SK-N-SH (cell line): ENCODE results near the gene GNAS. TPM values are rescaled to one million over a fixed set of nuclear protein-coding genes. Genes with fewer than 3 reads are reported as not detected.

ENCODE experiments used
- CTCF ChIA-PET: fragments of 300-600, 350-600 bp; formaldehyde crosslinking; extraction: SDS; loops from one replicate; lab custom pipeline; 2021; lab: Yijun Ruan, JAX
- POLR2A ChIA-PET: fragments of 350-600 bp; sonication (Branson Sonifier 250); formaldehyde crosslinking; extraction: SDS; loops from one replicate; lab custom pipeline; 2020; ENCODE audit warnings: antibody characterized with exemption, inconsistent platforms; lab: Yijun Ruan, JAX
- DNase-seq: peaks from one replicate; pipeline ENCODE4 v3.0.0; 2012
- H2AFZ ChIP-seq: fragments of 200-600 bp; sonication (generic); 2 replicates; pipeline ENCODE4 v1.8.1; 2016; ENCODE audit warnings: antibody characterized with exemption, mild to moderate bottlenecking, low read depth
- H3F3A ChIP-seq: fragments of 200-600 bp; sonication (generic); replicated peaks from 2 replicates; pipeline ENCODE3; 2016; ENCODE audit warnings: antibody characterized with exemption, mild to moderate bottlenecking; ENCODE audit not compliant: insufficient read depth
- H3K27ac ChIP-seq, 2 experiments: fragments of 200-500 bp in 1 of 2; fragments of 200-600 bp in 1 of 2; sonication (Bioruptor generic) in 1 of 2; sonication (generic), shearing (Covaris generic) in 1 of 2; 2 replicates each; pipeline versions ENCODE4 v1.5.1 to v1.6.1; 2014 to 2016; ENCODE audit warnings: low read depth in 2 of 2, inconsistent platforms in 1 of 2, low read length in 1 of 2, mild to moderate bottlenecking in 1 of 2, mixed read lengths in 1 of 2
- H3K27me3 ChIP-seq: fragments of 200-600 bp; sonication (generic), shearing (Covaris generic); 2 replicates; pipeline ENCODE4 v1.6.1; 2016; ENCODE audit warnings: mixed run types; ENCODE audit not compliant: insufficient read depth
- H3K36me3 ChIP-seq, 2 experiments: fragments of 200-500 bp in 1 of 2; fragments of 200-600 bp in 1 of 2; sonication (Bioruptor generic) in 1 of 2; sonication (generic) in 1 of 2; replicated peaks in 1 of 2; 2 replicates each; pipeline versions ENCODE3 to v1.5.1; 2014 to 2016; ENCODE audit warnings: low read length in 1 of 2, mild to moderate bottlenecking in 1 of 2; ENCODE audit not compliant: insufficient read depth in 2 of 2, control insufficient read depth in 1 of 2
- H3K4me1 ChIP-seq, 2 experiments: fragments of 200-500 bp in 1 of 2; fragments of 200-600 bp in 1 of 2; sonication (Bioruptor generic) in 1 of 2; sonication (generic), shearing (Covaris generic) in 1 of 2; 2 replicates each; pipeline versions ENCODE4 v1.5.1 to v1.6.1; 2014 to 2016; ENCODE audit warnings: low read depth in 1 of 2, low read length in 1 of 2, mixed run types in 1 of 2; ENCODE audit not compliant: insufficient read depth in 2 of 2, control insufficient read depth in 1 of 2
- H3K4me2 ChIP-seq: fragments of 200-600 bp; sonication (generic), shearing (Covaris generic); 2 replicates; pipeline ENCODE4 v1.6.1; 2017; ENCODE audit warnings: mixed run types
- H3K4me3 ChIP-seq, 2 experiments: fragments of 200-500 bp in 1 of 2; fragments of 200-600 bp in 1 of 2; sonication (Bioruptor generic) in 1 of 2; sonication (generic), shearing (Covaris generic) in 1 of 2; 2 replicates each; pipeline versions ENCODE4 v1.5.1 to v1.8.1; 2014 to 2016; ENCODE audit warnings: low read depth in 2 of 2, inconsistent platforms in 1 of 2, low read length in 1 of 2, mild to moderate bottlenecking in 1 of 2, mixed read lengths in 1 of 2, moderate library complexity in 1 of 2
- H3K79me2 ChIP-seq: fragments of 200-600 bp; sonication (generic); 2 replicates; pipeline ENCODE4 v1.8.1; 2017; ENCODE audit warnings: mild to moderate bottlenecking; ENCODE audit not compliant: insufficient read depth
- H3K9ac ChIP-seq: fragments of 200-600 bp; sonication (generic); 2 replicates; pipeline ENCODE4 v1.6.1; 2017; ENCODE audit warnings: mixed run types
- H3K9me2 ChIP-seq: fragments of 200-600 bp; sonication (generic); 2 replicates; pipeline ENCODE4 v1.6.1; 2017; ENCODE audit warnings: mixed run types
- H3K9me3 ChIP-seq: fragments of 200-600 bp; sonication (generic); 2 replicates; pipeline ENCODE4 v1.6.1; 2017; ENCODE audit warnings: mixed run types, mild to moderate bottlenecking, moderate library complexity
- H4K20me1 ChIP-seq: fragments of 200-600 bp; sonication (generic); 2 replicates; pipeline ENCODE4 v1.6.1; 2017; ENCODE audit warnings: mild to moderate bottlenecking, mixed run types; ENCODE audit not compliant: insufficient read depth
- CHD2 ChIP-seq: fragments of 150-350 bp; IDR thresholded peaks from 2 replicates; pipeline ENCODE4 v1.6.1; 2018; ENCODE audit warnings: low read length; ENCODE audit not compliant: partially characterized antibody
- CTCF ChIP-seq: fragments of 200-600 bp; sonication (generic); IDR thresholded peaks from 2 replicates; pipeline ENCODE4 v1.6.1; 2017; ENCODE audit warnings: antibody characterized with exemption, mild to moderate bottlenecking, moderate library complexity
- ELF1 ChIP-seq: IDR thresholded peaks from 2 replicates; pipeline ENCODE4 v1.4.0; 2012
- FOXM1 ChIP-seq: IDR thresholded peaks from 2 replicates; pipeline ENCODE4 v1.4.0; 2012; ENCODE audit warnings: low read depth, mild to moderate bottlenecking
- GABPA ChIP-seq: IDR thresholded peaks from 2 replicates; pipeline ENCODE4 v1.4.0; 2012; ENCODE audit warnings: low read depth, mild to moderate bottlenecking
- GATA2 ChIP-seq: sonication (generic); formaldehyde crosslinking; IDR thresholded peaks from 2 replicates; pipeline ENCODE4 v1.5.0; 2020; ENCODE audit warnings: mild to moderate bottlenecking, missing genetic modification reagents
- IRF3 ChIP-seq: fragments of 150-350 bp; IDR thresholded peaks from 2 replicates; pipeline ENCODE4 v1.6.1; 2016; ENCODE audit warnings: mild to moderate bottlenecking, low read depth, low read length
- JUND ChIP-seq: IDR thresholded peaks from 2 replicates; pipeline ENCODE4 v1.4.0; 2012
- MAX ChIP-seq: IDR thresholded peaks from 2 replicates; pipeline ENCODE4 v1.4.0; 2012; ENCODE audit warnings: low read depth
- MXI1 ChIP-seq: IDR thresholded peaks from 2 replicates; pipeline ENCODE4 v1.6.1; 2012; ENCODE audit warnings: mild to moderate bottlenecking, low read depth, low read length, improper control_type of control experiment
- NRF1 ChIP-seq: IDR thresholded peaks from 2 replicates; pipeline ENCODE4 v1.6.1; 2012; ENCODE audit warnings: low read depth, mild to moderate bottlenecking, low read length
- RCOR1 ChIP-seq: fragments of 150-350 bp; IDR thresholded peaks from 2 replicates; pipeline ENCODE4 v1.6.1; 2017; ENCODE audit warnings: antibody characterized with exemption, low read length
- RFX5 ChIP-seq: IDR thresholded peaks from 2 replicates; pipeline ENCODE4 v1.6.1; 2012; ENCODE audit warnings: mild to moderate bottlenecking, improper control_type of control experiment, low read length
- SIN3A ChIP-seq: IDR thresholded peaks from 2 replicates; pipeline ENCODE4 v1.6.1; 2012; ENCODE audit warnings: low read depth, mild to moderate bottlenecking, low read length, moderate library complexity, borderline replicate concordance
- SMC3 ChIP-seq: IDR thresholded peaks from 2 replicates; pipeline ENCODE4 v1.6.1; 2012; ENCODE audit warnings: low read depth, low read length, improper control_type of control experiment
- TCF12 ChIP-seq: IDR thresholded peaks from 2 replicates; pipeline ENCODE4 v1.4.0; 2012
- TEAD4 ChIP-seq: IDR thresholded peaks from 2 replicates; pipeline ENCODE4 v1.4.0; 2012; ENCODE audit warnings: mild to moderate bottlenecking, borderline replicate concordance; ENCODE audit not compliant: insufficient read depth
- YY1 ChIP-seq: IDR thresholded peaks from 2 replicates; pipeline ENCODE4 v1.4.0; 2012; ENCODE audit warnings: low read depth, mild to moderate bottlenecking
- WGBS: methylation state at CpG from one replicate; pipeline ENCODE4 v1.1.6; 2017; ENCODE audit warnings: low lambda C conversion rate; 5-methylcytosine and 5-hydroxymethylcytosine counted together
- polyA plus RNA-seq, 3 experiments: library from polyadenylated mRNA; depleted of rRNA; stranded (reverse); fragments of >200 nt; gene quantifications; 2 replicates each; pipeline ENCODE4 v1.2.3, GENCODE V29; 2012

GNAS gene
- polyA plus RNA-seq, 1 of the 3 experiments (the other 2 are of a cell fraction), result 1,562 TPM

- ChIA-PET CTCF (interaction anchor here (0.9 to 1.1 kb wide), 3 partner anchors 12 to 333 kb away, joined by 3 to 4 read pairs (median 3); partner anchors contain the start of gene NELFCD), POLR2A (interaction anchor here (0.8 to 1.0 kb wide), 4 partner anchors 9 to 15 kb away, joined by 3 to 5 read pairs (median 4); no protein-coding TSS in a partner anchor)
- H3K27me3 ChIP-seq, result no peaks in the 10 kb centered on the region
- H2AFZ ChIP-seq, result no peak overlapping the region
- H4K20me1 ChIP-seq, result peaks cover 17% of the 10 kb centered on the region
- peaks cover 36% of the 10 kb centered on the region for H3K79me2 ChIP-seq
- TF ChIP-seq GATA2 (CRISPR knock-in tag) (no peak), SMC3 (no peak), RCOR1 (no peak), CTCF (no peak), MXI1 (no peak), FOXM1 (no peak), GABPA (no peak)
- peak overlapping the region; percentile 67; the same call in 1 of the 2 replicates for H3K4me2 ChIP-seq
- DNase-seq, result no peak
- H3K9me2 ChIP-seq, result no peaks in the 10 kb centered on the region
- H3K4me1 ChIP-seq, result peaks cover 5 to 13% of the 10 kb centered on the region in 2 experiments; a peak in 3 of 4 replicates
- peak overlapping the region; percentile 50 to 71; a peak in 3 of 4 replicates for H3K27ac ChIP-seq
- no peaks in the 10 kb centered on the region for H3K9me3 ChIP-seq
- H3F3A ChIP-seq, result peaks cover 14% of the 10 kb centered on the region
- peak overlapping the region; percentile 68; the same call in 1 of the 2 replicates for H3K9ac ChIP-seq
- H3K36me3 ChIP-seq, result peaks cover 4 to 5% of the 10 kb centered on the region in 2 experiments
- 75% methylated on average over 24 of the region's 35 CpGs for WGBS
- H3K4me3 ChIP-seq, result peak overlapping the region; percentile 65 to 69
Observed at GRCh38 chr20:58889334-58889760, 36.8 kb downstream of the GNAS start.

GRCh38 chr20:58889798-58890517 lies 37.4 kb downstream of the GNAS start:
- peaks cover 23% of the 10 kb centered on the region for H4K20me1 ChIP-seq
- no peak for TF ChIP-seq SIN3A
- TF ChIP-seq YY1, result no peak
- TF ChIP-seq CTCF, result no peak
- TF ChIP-seq IRF3, result no peak
- TF ChIP-seq JUND, result no peak
- TF ChIP-seq ELF1, result no peak
- no peak for TF ChIP-seq CHD2
- no peak for TF ChIP-seq NRF1
- TF ChIP-seq MAX, result no peak
- TF ChIP-seq FOXM1, result no peak
- TF ChIP-seq TCF12, result no peak
- no peak for TF ChIP-seq RFX5
- no peak for TF ChIP-seq TEAD4
- TF ChIP-seq, all 33 proteins: peak for 0
- Histone ChIP-seq H3K4me3 (peak overlapping the region; percentile 69 to 71), H3F3A (peaks cover 14% of the 10 kb centered on the region), H3K36me3 (peaks cover 4 to 9% of the 10 kb centered on the region in 2 experiments), H3K9me3 (no peaks in the 10 kb centered on the region), H3K79me2 (peaks cover 43% of the 10 kb centered on the region), H3K27ac (peak overlapping the region; percentile 93 to 97), H3K9ac (peak overlapping the region; percentile 68), H3K4me2 (peak overlapping the region; percentile 82), H3K27me3 (no peaks in the 10 kb centered on the region), H3K4me1 (peaks cover 11 to 19% of the 10 kb centered on the region in 2 experiments; a peak in 3 of 4 replicates), H2AFZ (peak overlapping the region; percentile 81; the same call in 1 of the 2 replicates), H3K9me2 (no peaks in the 10 kb centered on the region)
- WGBS, result 57% methylated on average over 67 of the region's 91 CpGs
- ChIA-PET POLR2A (interaction anchor here (0.8 to 0.9 kb wide), 2 partner anchors 10 to 15 kb away, joined by 3 to 5 read pairs; no protein-coding TSS in a partner anchor), CTCF (interaction anchor here (0.9 to 1.1 kb wide), 3 partner anchors 12 to 332 kb away, joined by 3 to 4 read pairs (median 3); partner anchors contain the start of gene NELFCD)
- no peak for DNase-seq
